ENCODE data around the gene NFATC4.

The NFATC4 gene

GRCh38 chr14:24365600-24366412 is 2.2 kb upstream of the NFATC4 start:
- DNase-seq (ENCODE audit: low spot score) = peak; percentile 76
- peak; percentile 83 for TF ChIP-seq CTCF (IDR thresholded peaks at IDR 0.05; ENCODE audit: extremely low read depth, insufficient read depth, missing control alignments)
- in situ Hi-C loops (cut with MboI; ENCODE audit: low pct_unique_long_range_greater_than_20kb, low sequenced_read_pairs, unreplicated experiment) = no loop called here

GRCh38 chr14:24366413-24366720 is 1.6 kb upstream of the NFATC4 start:
- TF ChIP-seq CTCF (IDR thresholded peaks at IDR 0.05; ENCODE audit: extremely low read depth, insufficient read depth, missing control alignments) = no peak
- in situ Hi-C loops (cut with MboI; ENCODE audit: low pct_unique_long_range_greater_than_20kb, low sequenced_read_pairs, unreplicated experiment) = no loop called here
- DNase-seq (ENCODE audit: low spot score) = no peak

GRCh38 chr14:24366721-24367513 is 1.1 kb upstream of the NFATC4 start:
- DNase-seq (ENCODE audit: low spot score) = peak; percentile 87
- no peak for TF ChIP-seq CTCF (IDR thresholded peaks at IDR 0.05; ENCODE audit: extremely low read depth, insufficient read depth, missing control alignments)
- in situ Hi-C loops (cut with MboI; ENCODE audit: low pct_unique_long_range_greater_than_20kb, low sequenced_read_pairs, unreplicated experiment) = no loop called here

- no peak for TF ChIP-seq CTCF (IDR thresholded peaks at IDR 0.05; ENCODE audit: extremely low read depth, insufficient read depth, missing control alignments)
- peak; percentile 53 for DNase-seq (ENCODE audit: low spot score)
- in situ Hi-C loops (cut with MboI; ENCODE audit: low pct_unique_long_range_greater_than_20kb, low sequenced_read_pairs, unreplicated experiment) = no loop called here
Measured at GRCh38 chr14:24368212-24368561, 203 bp downstream of the NFATC4 start.

GRCh38 chr14:24368562-24369252 is 723 bp downstream of the NFATC4 start:
- TF ChIP-seq CTCF (IDR thresholded peaks at IDR 0.05; ENCODE audit: extremely low read depth, insufficient read depth, missing control alignments) = no peak
- in situ Hi-C loops (cut with MboI; ENCODE audit: low pct_unique_long_range_greater_than_20kb, low sequenced_read_pairs, unreplicated experiment) = no loop called here
- DNase-seq (ENCODE audit: low spot score) = peak; percentile 81

GRCh38 chr14:24369463-24369862 is 1.5 kb downstream of the NFATC4 start:
- in situ Hi-C loops (cut with MboI; ENCODE audit: low pct_unique_long_range_greater_than_20kb, low sequenced_read_pairs, unreplicated experiment) = no loop called here
- TF ChIP-seq CTCF (IDR thresholded peaks at IDR 0.05; ENCODE audit: extremely low read depth, insufficient read depth, missing control alignments) = no peak
- no peak for DNase-seq (ENCODE audit: low spot score)

All from GM13977 (cell line).